DMS79 (cell line): Measurements from ENCODE around the gene NDUFB5.
"Not testable (repeated sequence)": the region's sequence is repeated elsewhere in the genome, so short reads cannot be mapped to it uniquely, and the experiment has no call there.

ENCODE experiments used
- DNase-seq: peaks from one replicate; lab custom pipeline; 2025; lab: John Stamatoyannopoulos, UW

NDUFB5 gene

DNA sequence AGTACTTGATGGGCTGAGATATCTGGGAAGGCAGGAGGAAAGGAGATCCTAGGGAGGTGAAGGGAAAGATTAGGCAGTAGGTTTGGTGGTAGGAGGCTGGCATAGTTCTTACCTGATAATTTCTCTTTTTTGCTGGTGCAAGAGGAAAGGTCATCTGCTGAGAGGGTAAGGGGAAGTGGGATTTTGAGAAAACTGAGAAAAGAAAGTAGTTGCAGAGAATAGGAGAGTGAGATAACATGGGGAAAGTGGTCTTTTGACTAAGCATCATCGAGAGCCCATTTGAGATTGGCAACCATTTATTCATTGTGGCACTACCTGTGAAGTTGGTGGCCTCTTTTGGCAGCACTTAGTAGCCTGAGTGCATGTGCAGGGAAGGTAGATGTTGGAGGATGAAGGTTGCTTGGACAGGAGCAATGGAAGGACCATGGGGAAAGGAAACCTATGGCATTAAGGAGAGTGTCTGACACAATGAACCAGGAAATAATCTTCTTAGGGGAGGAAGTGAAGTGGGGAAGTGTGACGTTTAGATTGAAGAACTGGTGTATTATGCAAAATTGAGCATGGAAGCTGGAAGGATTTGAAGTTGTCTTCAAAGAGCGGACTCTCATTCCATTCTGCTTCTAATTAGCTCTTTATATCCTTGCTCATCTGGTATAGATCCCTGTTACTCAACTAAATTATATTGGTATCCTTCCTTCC lies 26.3 kb downstream of the NDUFB5 start:
- no peak for DNase-seq

DNA sequence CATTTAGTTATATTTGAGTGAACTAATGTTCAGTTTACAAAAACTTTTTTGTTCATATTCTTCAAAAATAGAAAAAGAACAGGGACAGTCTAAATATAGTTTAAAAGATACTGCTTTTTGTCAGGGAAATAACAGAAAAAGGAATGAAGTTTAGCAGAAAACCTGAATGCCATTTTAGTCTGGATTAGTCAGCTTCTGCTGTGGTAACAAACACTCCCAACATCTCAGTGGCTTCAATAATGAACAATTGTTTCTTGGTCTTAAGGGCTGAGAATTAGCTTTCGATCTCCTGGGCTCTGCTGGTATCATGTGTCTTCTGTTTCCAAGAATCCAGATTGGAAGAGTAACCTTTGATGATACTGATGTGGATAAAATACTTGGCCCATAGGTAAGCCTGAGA lies 35.9 kb downstream of the NDUFB5 start:
- DNase-seq, result no peak

DNA sequence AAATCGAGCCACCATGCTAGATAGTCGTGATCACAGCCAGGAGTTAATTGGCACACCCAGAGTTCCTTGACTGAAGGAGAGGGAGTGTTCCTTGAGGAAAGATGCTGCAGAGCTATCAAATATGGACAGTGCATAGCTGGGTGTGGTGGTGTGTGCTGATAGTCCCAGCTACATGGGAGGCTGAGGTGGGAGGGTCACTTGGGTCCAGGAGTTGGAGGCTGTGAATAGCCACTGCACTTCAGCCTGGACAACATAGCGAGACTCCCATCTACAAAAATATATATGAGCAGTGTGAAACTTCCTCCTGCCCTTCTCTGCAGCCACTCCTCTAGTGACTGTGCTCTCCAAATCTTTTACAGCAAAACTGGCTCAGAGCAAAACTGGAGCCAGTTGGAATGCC lies 38.3 kb downstream of the NDUFB5 start:
- DNase-seq, result no peak

DNA sequence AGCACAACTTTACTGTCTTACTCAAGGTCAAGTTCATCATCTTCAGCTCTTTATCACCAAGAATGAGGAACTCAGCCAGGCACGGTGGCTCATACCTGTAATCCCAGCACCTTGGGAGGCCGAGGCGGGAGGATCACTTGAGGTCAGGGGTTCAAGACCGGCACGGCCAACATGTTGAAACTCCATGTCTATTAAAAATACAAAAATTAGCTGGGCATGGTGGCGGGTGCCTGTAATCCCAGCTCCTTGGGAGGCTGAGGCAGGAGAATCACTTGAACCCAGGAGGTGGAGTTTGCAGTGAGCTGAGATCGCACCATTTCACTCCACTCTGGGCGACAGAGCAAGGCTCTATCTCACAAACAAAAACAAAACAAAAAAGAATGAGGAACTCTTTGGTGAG lies 39.2 kb downstream of the NDUFB5 start:
- DNase-seq, result not testable (repeated sequence)

DNA sequence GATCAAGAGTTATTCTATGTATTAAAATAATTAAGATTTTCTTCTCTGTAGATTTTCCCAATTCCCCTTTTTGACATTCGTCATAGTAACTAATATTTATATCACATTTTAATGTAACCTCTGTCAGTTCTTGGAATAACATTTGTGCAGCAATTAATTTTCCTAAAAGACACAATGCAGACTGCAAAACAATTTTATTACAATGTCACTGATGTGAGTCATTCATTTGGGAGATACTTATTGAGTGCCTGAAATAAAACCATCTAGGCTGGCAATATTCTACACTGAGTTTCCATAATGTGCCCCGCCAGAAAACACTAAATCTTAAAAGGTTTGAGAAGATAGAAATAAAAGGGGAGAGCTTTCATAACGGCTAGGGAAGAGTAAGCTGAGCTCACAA lies 41.6 kb downstream of the NDUFB5 start:
- no peak for DNase-seq

DNA sequence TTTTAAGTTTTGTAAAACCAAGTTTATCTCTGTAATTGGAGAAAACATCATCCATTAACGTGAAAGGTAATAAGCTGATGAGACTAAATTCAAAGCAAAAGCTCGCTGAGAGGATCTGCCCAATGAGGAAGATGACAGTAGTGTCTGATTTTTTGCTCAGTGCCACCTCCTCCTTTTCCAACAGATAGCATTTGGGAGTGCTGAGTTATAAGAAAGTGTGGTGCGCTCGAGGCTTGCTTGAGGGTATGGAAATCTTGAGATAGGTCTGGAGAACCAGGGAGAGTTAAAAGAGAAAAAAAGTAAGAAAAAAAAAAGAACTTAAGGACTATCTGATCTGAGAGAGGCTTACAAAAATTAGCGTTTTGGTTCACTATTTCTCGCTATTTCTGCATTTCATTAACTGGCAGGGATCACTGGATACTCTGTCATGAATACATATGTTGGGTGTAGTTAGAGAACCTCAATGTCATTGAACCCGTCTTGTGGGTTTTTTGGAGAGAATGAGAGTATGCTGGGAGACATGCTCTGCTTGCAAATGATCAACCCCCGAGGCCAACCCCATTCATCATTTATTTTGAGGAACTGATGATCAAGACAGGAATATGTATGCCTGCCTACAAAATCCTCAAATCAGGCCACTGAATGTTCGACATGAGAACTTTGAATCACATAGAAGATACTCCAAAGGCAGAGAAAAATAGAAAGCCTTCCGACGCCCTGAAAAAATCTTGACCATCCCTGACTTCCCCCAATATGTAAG lies 47.3 kb downstream of the NDUFB5 start:
- DNase-seq, result no peak

DNA sequence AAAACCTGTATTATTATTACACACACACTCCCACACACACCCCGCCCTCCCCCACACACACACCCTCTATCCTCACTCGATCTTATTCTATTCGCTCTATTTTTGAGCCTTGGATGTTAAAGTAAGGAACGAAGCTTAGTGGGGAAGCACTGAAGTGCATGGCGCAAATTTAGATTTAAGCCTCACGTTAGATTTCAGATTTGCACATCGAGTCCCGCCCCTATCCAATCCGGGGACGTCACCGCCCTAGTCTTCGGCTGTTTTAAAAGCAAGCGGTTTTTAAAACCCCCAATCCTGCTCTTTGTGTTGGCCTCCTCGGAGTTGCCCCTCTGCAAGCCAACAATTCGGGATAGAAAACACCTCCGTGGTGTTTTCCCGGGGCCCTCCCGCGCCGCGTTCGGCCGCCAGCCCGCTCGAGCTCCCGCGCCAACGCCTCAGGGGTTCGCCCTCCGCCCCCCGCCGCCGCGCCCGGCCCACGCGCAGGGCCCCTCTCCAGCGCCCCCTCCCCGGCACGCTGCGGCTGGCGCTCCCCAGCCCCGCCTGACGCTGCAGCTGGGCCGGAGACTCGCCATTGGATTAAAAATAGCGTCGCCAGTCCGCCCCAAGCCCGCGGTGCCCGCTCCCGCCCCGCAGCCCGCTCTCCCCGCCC lies 48.0 kb downstream of the NDUFB5 start, which contains the start of gene USP13:
TSS of gene USP13 (plus strand) at position 594 of the 649 bp plus-strand sequence. CDS start 186 bp downstream, outside the sequence.
- DNase-seq, result peak; percentile 63

DNA sequence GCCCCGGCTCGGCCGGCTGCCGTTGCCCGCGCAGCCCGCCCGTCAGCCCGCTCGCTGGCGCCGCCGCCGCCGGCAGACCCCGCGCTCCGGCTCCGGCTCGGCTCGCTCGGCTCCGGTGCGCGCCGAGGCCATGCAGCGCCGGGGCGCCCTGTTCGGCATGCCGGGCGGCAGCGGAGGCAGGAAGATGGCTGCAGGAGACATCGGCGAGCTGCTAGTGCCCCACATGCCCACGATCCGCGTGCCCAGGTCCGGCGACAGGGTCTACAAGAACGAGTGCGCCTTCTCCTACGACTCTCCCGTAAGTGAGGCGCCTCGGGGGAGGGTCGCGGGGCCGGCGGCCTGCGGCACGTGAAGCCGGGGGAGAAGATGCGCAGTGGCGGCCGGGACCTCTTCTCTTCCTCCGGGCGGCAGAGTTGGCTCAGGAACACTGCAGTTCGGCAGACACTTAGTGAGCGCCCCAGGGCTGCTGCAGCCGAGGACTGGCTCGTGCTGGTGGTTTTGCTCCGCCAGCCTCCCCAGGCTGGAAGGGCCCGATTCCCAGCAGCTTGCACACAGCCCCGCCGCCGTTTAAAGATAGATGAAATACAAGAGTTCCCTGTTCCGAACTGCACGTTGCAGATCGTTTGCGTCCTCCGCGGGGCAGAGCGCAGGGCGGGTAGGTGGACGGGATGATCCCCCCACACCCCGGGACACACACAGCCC lies 48.7 kb downstream of the NDUFB5 start:
- DNase-seq, result peak; percentile 44

DNA sequence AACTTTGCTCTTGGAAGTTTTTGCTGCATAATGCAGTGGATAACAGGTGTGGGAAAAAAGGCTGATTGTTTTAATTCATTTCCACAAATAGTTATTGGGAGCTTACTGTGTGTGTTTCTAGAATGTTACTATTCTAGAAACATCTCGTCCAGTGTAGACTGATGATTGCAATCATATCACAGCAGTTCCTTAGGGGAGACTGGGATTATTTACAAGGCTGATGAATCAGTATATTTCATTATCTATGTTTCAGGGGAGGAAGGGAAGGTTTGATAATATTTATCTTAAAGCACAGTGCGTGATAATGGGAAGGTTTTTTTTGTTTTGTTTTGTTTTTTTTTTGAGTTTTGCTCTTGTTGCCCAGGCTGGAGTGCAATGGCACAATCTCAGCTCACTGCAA lies 50.6 kb downstream of the NDUFB5 start:
- no peak for DNase-seq

DNA sequence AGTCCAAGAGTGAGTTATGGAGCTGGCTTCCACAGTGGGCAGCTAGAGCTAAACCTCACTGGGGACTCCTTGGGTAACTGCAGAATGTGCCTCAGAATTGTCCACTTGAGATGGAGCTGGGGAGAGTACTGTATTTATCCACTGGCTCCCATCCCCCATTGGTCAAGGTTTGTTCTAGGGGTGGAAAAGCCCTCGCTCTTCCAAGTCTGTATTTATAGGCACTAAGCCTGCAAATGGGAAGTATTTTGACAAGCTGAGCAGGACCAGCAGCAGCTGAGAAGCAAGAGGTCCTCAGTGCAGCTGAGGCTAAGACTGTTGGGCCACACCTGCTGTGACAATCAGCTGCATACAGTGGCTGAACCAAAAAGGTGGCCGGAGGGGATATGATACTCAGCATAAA lies 54.0 kb downstream of the NDUFB5 start:
- no peak for DNase-seq

DNA sequence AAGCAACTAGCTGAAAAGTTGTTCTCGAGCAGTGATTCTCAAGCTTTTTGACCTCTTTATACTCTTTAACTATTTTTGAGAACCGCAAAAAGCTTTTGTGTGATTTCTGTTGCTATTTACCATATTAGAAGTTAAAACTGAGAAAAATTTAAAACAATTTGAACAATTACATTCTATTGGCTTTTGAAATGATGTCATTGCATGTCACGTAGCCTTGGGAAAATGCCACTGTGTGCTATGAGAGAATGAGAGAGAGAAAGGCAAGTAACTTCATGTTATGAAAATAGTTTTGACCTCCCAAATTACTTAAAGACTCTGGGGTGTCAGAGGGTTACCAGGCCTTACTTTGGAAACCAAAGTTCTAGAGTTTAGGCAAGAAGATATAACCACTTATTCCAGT lies 56.3 kb downstream of the NDUFB5 start:
- no peak for DNase-seq

DNA sequence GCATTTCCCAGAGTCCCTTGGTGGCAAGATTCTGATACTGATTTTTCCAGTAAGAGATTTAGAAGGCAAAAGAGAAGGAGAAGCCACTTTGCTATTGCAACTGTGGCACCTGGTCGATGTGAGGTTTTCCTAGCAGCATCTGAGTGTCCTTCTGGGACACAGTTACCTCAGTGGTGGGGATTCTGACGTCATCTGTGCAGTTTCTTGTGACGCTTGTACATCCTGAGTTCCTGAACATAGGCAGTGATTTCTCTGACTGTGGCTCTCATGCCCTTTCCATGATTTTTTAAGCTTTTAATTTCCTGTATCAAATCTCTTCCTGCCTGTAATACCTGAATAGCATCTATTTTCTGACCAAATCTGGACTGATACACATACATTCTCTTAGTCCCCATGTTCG lies 57.2 kb downstream of the NDUFB5 start:
- no peak for DNase-seq

DNA sequence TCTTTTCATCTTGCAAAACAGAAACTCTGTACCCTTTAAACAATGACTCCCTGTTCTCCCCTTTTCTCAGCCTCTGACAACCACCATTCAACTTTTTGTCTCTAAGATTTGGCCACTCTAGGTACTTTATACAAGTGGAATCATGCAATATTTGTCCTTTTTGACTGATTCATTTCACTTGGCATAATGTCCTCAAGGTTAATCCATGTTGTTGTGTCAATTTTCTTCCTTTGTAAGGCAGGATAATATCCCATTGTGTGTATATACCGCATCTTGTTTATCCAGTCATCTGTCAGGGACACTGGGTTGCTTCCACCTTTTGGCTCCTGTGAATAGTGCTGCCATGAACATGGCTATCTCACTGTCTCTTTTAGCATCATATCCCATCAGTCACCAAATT lies 58.5 kb downstream of the NDUFB5 start:
- DNase-seq, result no peak

DNA sequence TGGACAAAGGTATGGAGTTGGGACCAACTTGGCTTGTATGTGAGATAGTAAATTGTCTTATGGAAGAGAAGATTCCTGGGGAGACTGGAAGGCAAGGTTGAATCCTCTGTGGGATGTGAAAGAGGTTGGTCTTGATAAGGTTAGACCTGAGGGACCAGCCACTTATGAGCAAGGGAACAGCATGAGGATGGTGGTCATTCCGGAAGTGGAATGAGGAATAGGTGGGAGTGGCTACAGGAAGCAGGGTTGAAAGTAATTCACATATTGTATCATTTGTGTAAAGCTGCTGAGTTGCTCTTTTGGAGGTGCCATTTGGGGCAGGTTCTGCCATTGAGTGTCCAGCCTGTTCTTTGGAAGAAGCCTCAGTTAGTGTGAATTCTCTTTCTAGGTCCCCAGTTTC lies 61.4 kb downstream of the NDUFB5 start:
- no peak for DNase-seq

DNA sequence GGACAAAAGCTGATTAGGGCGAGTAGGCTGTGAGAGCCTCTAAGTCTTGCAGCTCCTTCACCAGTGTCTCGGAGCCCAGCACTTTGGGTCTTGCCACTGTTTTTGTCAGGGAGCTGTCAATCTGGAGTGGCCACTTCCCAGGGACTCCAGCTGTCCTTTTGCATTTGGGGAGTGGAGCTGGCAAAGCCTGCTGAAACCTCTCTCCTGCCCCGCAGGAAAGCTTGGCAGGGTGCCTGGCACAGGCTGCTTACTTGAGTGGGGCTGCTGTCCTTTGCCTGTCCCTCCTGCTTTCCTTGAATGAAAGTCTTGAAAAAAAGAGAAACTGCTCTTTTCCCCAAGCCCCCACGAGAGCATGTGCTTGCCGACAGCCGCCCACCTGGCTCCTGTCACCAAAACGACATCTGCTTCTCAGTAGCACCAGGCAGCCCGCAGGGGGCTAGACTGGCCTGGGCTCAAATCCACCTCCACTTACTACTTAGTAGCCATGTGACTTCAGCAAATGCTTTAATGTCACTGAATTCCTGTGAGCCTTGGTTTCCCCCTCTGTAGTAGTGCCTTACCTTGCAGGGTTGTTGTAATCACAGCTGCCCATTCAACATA lies 61.9 kb downstream of the NDUFB5 start:
- peak; percentile 94 for DNase-seq

DNA sequence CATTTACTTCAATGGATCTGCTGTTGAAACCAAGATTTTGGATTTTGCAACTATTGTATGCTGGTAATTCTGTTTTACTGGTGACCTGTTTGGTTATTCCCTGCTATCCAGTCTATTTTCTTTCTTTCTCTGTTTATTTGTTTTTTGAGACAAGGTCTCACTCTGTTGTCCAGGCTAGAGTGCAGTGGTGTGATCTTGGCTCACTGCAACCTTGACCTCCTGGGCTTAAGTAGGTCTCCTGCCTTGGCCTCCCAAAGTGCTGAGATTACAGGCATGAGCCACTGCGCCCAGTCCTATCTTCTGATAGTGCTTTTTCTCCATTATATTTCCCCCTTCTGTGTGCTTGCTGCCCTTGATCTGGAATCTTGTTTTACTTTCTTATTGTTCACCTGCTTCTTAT lies 63.8 kb downstream of the NDUFB5 start:
- DNase-seq, result no peak

DNA sequence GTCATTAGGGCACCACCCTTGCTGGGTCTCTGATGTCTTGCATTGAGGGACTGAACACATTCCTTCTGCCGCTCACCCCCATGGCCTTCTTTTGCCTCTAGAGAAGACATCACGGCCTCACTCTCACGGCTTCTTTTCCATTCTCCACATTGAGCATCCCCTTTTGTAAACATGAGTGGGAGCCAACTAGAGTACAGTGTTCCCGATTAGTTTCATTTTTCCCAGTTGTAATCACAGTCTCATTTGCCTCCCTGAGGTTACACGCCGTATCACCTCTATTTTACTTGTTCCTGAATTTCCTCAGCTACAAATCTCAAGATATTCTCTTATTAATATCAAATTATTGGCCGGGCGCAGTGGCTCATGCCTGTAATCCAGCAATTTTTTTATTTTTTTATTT lies 65.7 kb downstream of the NDUFB5 start:
- DNase-seq, result no peak

DNA sequence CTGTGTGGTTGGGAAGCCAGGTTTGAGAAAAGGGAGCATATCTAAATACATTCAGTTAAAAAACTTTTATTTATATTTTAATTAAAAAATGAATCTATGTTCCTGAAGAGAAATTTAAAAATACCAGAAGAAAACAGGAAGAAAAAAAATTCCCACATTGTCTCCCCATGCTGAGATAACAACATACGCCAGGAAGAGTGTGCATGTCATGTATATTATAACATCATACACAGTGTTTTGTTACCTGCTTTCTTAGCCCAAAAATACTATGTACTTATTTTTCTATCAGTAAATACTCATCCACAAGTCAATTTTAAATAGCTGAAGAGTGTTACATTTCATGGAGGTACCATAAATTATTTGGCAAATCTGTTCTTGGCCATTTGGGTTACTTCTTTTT lies 66.7 kb downstream of the NDUFB5 start:
- DNase-seq, result no peak

DNA sequence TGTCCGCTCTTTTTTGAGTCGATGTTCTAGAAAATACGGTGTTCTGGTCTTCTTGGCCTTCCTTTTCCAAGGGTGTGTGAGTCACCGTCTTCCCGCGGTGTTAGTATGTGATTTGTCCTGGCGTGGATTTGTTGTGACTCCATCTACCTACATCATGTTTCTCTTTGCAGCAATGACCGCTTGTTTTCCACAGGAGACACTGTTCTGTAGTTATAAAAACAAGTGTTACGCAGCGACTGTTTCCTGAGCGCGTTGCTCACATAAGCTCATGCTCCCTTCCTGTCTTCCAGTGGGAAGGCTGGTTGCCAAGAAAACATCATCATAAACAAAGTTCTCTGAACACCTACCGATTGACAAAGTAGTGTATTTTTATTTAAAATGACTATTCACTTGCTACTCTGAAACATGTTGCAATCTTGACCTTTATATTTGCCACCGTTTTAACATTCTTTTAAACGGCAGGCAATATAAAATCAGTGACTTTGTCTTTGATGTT lies 67.2 kb downstream of the NDUFB5 start:
- no peak for DNase-seq

DNA sequence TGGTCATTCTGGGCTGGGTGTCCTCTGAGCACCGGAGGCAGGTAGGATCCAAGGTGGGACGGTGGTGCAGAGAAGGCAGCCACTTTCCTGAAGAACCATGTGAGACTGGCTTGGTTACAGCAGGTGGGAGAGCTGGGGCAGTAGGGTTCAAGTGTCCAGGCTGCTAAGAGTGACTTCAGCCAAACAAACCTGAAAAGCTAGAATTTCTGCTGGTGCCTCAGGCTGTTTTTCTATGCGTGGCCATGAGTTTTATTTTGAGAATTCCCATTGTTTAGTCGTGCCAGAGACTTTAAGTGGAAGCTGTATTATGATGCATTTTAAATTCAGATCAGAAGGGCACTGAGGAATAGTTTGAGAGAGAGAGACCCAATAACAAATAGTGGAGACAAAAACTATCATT lies 68.3 kb downstream of the NDUFB5 start:
- peak; percentile 35 for DNase-seq

DNA sequence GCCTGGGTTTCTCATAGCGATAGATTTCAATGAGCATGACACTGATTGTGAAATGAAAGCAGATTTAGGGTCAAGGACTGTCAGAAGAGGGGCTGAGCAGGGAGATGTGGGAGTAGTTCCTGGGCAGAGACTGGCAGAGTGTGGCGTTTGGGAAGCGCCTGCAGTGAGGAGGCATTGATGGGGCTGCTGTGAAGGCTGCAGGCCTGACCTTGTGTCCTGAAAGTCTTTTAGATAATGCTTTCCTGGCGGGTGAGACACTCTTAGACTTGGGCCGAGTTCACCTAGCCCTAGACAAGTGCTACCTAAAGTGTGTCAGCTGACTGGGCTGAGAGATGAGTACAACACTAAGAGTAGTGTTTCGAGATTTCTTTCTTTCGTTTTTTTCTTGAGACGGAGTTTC lies 68.9 kb downstream of the NDUFB5 start:
- DNase-seq, result peak; percentile 26

DNA sequence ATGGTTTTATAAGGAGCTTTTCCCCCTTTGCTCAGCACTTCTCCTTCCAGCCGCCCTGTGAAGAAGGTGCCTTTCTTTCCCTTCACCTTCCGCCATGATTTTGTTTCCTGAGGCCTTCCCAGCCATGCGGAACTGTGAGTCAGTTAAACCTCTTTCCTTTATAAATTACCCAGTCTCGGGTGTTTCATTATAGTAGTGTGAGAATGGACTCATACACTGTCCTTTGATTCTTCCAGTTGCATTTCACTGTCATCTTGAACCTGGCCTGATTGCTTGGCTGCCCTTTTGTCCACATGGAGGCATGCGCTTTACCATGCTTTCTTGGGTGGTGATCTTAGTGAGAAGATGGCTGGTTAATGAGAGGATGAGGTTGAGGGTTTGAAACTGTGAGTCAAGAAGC lies 71.5 kb downstream of the NDUFB5 start:
- no peak for DNase-seq
